ENCODE results near the gene CTSV. TPM values are rescaled to one million over a fixed set of nuclear protein-coding genes. Genes with fewer than 3 reads are reported as not detected.

Gene CTSV
- total and polyA plus RNA-seq, 2 donors (not counting 1 experiment from before 2014, with no cell fraction given): not detected

DNA sequence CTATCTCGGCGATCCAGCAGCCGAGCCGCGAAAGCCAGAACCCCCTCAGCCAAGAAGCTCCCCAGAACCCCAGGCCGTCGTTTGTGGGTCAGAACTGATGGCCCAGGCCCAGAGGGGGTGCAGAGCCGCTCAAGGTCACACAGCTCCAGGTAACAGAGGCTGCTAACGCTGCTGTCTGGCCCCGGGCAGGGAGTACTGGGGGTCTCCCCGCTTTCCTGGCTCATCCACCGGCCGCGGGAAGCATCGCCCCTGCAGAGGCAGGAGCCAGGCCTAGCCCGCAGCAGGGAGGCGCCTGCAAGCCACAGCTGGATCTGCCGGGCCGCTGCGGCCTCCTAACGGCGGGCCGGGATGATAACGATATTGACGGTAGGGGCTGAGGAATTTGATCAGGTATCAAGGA is 39.4 kb upstream of the CTSV start:
- H3K27me3 ChIP-seq (replicated peaks in 1 of 4; ENCODE audit: control extremely low read depth in 1 of 4, control insufficient read depth in 3 of 4, insufficient read depth in 4 of 4, low read length in 3 of 4): peaks cover 0 to 22% (median 4%) of the 10 kb centered on the region in 4 experiments
- Mint-ChIP-seq H3K9me3 (ENCODE audit: insufficient read depth) (no peaks in the 10 kb centered on the region), H3K27ac (no peak overlapping the region), H3K4me3 (no peak overlapping the region), H3K27me3 (peaks cover 44% of the 10 kb centered on the region), H3K4me1 (no peaks in the 10 kb centered on the region)
- H4K20me1 ChIP-seq (ENCODE audit: control insufficient read depth, insufficient read depth, low read length, poor library complexity, severe bottlenecking): no peaks in the 10 kb centered on the region
- H3K9ac ChIP-seq (ENCODE audit: low read length): no peak overlapping the region
- CTCF ChIA-PET: no interaction called here
- H3K36me3 ChIP-seq (replicated peaks in 1 of 2; ENCODE audit: control extremely low read depth in 1 of 2, control insufficient read depth in 1 of 2, extremely low read depth in 1 of 2, insufficient read depth in 2 of 2, low read length in 1 of 2): no peaks in the 10 kb centered on the region
- H3K4me2 ChIP-seq (replicated peaks; ENCODE audit: low read depth, low read length, poor library complexity, severe bottlenecking): no peak overlapping the region
- no peaks in the 10 kb centered on the region for H3K79me2 ChIP-seq (ENCODE audit: control insufficient read depth, insufficient read depth, low read length)
- H3K4me1 ChIP-seq (ENCODE audit: control insufficient read depth in 2 of 2, insufficient read depth in 2 of 2, low read length in 2 of 2): no peaks in the 10 kb centered on the region
- POLR2A ChIA-PET: no interaction called here
- DNase-seq: no peak
- no peak overlapping the region for H2AFZ ChIP-seq (ENCODE audit: insufficient read depth, low read depth, low read length, poor library complexity, severe bottlenecking)
- no peak overlapping the region for H3K27ac ChIP-seq (ENCODE audit: low read length in 2 of 2)
- intact Hi-C loops (cut with micrococcal nuclease): no loop called here
- H3K9me3 ChIP-seq (ENCODE audit: control extremely low read depth in 1 of 3, control insufficient read depth in 2 of 3, insufficient read depth in 1 of 3, low read length in 2 of 3): peaks cover 0 to 10% (median 0%) of the 10 kb centered on the region in 3 donors
- H3K4me3 ChIP-seq (ENCODE audit: control extremely low read depth in 1 of 5, extremely low read depth in 1 of 5, insufficient read depth in 1 of 5, low read depth in 2 of 5, low read length in 4 of 5): no peak overlapping the region
- ATAC-seq (ENCODE audit: low read depth): no peak
- WGBS (ENCODE audit: insufficient coverage): 72% methylated on average over 23 of the region's 25 CpGs
- no peak for TF ChIP-seq EZH2 (IDR thresholded peaks at IDR 0.05; ENCODE audit: borderline replicate concordance, insufficient read depth, low read depth, low read length, poor library complexity, severe bottlenecking)
- TF ChIP-seq, protein P1, sequence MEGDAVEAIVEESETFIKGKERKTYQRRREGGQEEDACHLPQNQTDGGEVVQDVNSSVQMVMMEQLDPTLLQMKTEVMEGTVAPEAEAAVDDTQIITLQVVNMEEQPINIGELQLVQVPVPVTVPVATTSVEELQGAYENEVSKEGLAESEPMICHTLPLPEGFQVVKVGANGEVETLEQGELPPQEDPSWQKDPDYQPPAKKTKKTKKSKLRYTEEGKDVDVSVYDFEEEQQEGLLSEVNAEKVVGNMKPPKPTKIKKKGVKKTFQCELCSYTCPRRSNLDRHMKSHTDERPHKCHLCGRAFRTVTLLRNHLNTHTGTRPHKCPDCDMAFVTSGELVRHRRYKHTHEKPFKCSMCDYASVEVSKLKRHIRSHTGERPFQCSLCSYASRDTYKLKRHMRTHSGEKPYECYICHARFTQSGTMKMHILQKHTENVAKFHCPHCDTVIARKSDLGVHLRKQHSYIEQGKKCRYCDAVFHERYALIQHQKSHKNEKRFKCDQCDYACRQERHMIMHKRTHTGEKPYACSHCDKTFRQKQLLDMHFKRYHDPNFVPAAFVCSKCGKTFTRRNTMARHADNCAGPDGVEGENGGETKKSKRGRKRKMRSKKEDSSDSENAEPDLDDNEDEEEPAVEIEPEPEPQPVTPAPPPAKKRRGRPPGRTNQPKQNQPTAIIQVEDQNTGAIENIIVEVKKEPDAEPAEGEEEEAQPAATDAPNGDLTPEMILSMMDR (IDR thresholded peaks at IDR 0.05): no peak

DNA sequence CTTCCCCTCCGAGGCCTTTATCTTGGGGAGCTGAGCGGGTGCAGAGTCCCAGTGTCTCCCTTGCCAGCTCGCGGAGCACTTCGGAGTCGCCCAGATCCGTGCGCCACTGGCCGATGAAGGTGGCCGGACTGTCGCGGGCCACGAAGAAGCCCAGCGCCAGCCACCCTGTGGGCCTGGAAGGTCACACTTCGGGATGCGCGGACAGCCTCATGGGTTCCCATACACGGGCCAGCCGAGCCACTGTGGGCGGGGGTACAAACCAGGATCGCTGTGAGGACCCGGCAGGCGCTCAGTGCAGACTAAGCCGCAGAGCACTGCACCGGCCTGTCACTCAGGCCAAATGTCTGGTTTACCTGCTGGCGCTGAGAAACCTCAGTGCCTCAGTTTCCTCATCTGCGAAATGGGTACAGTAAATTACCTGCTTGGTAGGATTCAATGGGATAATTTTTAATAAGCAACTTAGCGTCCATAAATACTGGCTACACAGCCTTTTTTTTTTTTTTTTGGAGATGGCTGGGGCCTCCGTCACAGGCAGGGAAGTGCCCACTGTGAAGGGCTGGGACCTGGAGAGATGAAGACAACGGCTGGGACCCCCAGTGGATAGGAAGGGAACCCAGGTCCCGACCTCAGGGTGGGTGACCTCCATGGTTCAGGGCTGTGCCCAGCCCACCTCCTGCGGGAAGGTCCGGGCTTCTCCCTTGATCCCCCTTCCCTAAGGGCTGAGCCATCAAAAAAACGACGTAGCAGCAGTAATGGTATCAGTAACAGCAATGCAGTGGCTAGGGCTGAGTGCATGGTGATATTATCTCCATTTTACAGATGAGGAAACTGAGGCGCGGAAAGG is 38.7 kb upstream of the CTSV start:
- no peaks in the 10 kb centered on the region for H4K20me1 ChIP-seq (ENCODE audit: control insufficient read depth, insufficient read depth, low read length, poor library complexity, severe bottlenecking)
- no peak overlapping the region for H2AFZ ChIP-seq (ENCODE audit: insufficient read depth, low read depth, low read length, poor library complexity, severe bottlenecking)
- H3K79me2 ChIP-seq (ENCODE audit: control insufficient read depth, insufficient read depth, low read length): no peaks in the 10 kb centered on the region
- Mint-ChIP-seq H3K4me3 (no peak overlapping the region), H3K27ac (no peak overlapping the region), H3K27me3 (peaks cover 48% of the 10 kb centered on the region), H3K4me1 (no peaks in the 10 kb centered on the region), H3K9me3 (ENCODE audit: insufficient read depth) (no peaks in the 10 kb centered on the region)
- H3K27ac ChIP-seq (ENCODE audit: low read length in 2 of 2): no peak overlapping the region
- peaks cover 0 to 22% (median 4%) of the 10 kb centered on the region in 4 experiments for H3K27me3 ChIP-seq (replicated peaks in 1 of 4; ENCODE audit: control extremely low read depth in 1 of 4, control insufficient read depth in 3 of 4, insufficient read depth in 4 of 4, low read length in 3 of 4)
- TF ChIP-seq, protein P1 (IDR thresholded peaks at IDR 0.05): no peak
- no peak for TF ChIP-seq EZH2 (IDR thresholded peaks at IDR 0.05; ENCODE audit: borderline replicate concordance, insufficient read depth, low read depth, low read length, poor library complexity, severe bottlenecking)
- CTCF ChIA-PET: no interaction called here
- no peaks in the 10 kb centered on the region for H3K4me1 ChIP-seq (ENCODE audit: control insufficient read depth in 2 of 2, insufficient read depth in 2 of 2, low read length in 2 of 2)
- intact Hi-C loops (cut with micrococcal nuclease): no loop called here
- no peak overlapping the region for H3K4me2 ChIP-seq (replicated peaks; ENCODE audit: low read depth, low read length, poor library complexity, severe bottlenecking)
- DNase-seq (no peak), ATAC-seq (ENCODE audit: low read depth) (no peak)
- POLR2A ChIA-PET: no interaction called here
- no peaks in the 10 kb centered on the region for H3K36me3 ChIP-seq (replicated peaks in 1 of 2; ENCODE audit: control extremely low read depth in 1 of 2, control insufficient read depth in 1 of 2, extremely low read depth in 1 of 2, insufficient read depth in 2 of 2, low read length in 1 of 2)
- H3K4me3 ChIP-seq (ENCODE audit: control extremely low read depth in 1 of 5, extremely low read depth in 1 of 5, insufficient read depth in 1 of 5, low read depth in 2 of 5, low read length in 4 of 5): no peak overlapping the region
- WGBS (ENCODE audit: insufficient coverage): 62% methylated on average over 26 of the region's 37 CpGs
- H3K9me3 ChIP-seq (ENCODE audit: control extremely low read depth in 1 of 3, control insufficient read depth in 2 of 3, insufficient read depth in 1 of 3, low read length in 2 of 3): peaks cover 0 to 10% (median 0%) of the 10 kb centered on the region in 3 donors
- H3K9ac ChIP-seq (ENCODE audit: low read length): no peak overlapping the region
